Breast epithelium (tissue), 3 donors: ENCODE data around the gene RASL10B.

Experiments used
- POLR2A ChIP-seq: fragments of 450-650 bp; IDR thresholded peaks from one replicate; pipeline ENCODE4 v1.6.1; 2016; ENCODE audit warnings: antibody characterized with exemption, mild to moderate bottlenecking, moderate library complexity
- TF ChIP-seq, protein P1 (sequence below), 3 donors: fragments of 450-650 bp; IDR thresholded peaks; one replicate each; pipeline ENCODE4 v1.5.1; 2016 to 2017; ENCODE audit warnings: antibody characterized with exemption in 3 of 3, mild to moderate bottlenecking in 3 of 3, moderate library complexity in 3 of 3

DNA sequence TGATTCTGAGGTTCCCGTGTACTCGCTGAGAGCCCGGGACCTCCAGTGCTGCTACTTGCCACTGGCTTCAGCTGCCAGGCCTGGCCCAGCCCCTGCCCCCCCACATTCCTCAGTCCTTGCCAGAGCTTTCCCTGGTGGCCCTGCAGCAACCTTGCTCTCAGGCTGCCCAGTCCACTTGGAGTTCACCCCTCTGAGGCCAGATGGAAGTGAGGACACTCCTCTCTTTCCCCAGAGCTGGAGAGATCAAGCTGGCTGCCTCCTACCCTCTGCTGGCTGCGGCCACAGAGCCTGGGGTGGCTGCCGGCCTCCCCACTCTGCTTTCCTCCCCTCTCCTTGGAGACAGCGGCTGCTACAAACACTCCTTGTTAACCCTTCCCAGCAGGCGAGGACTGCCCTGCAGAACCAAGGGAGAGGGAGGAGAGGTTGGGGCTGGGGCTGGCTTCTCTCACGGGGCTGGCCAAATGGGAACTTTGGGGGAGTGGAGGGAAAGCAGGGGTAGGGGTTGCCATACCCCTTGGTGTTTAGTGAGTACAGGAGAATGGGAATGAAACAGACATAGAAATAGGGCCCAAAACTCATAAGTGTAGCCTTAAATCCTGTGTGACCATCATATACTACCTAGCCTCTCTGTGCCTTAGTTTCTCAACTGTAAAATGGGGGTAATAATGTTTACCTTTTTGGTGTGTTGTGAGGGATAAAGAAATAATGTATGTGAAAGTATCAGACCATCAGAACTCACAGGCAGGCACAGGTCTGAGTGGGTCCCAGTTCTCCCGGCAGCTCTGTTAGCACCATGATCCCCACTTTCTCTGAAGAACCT is 21.7 kb downstream of the RASL10B start, which contains the start of gene GAS2L2:
- no peak for TF ChIP-seq POLR2A
- TF ChIP-seq, protein P1, sequence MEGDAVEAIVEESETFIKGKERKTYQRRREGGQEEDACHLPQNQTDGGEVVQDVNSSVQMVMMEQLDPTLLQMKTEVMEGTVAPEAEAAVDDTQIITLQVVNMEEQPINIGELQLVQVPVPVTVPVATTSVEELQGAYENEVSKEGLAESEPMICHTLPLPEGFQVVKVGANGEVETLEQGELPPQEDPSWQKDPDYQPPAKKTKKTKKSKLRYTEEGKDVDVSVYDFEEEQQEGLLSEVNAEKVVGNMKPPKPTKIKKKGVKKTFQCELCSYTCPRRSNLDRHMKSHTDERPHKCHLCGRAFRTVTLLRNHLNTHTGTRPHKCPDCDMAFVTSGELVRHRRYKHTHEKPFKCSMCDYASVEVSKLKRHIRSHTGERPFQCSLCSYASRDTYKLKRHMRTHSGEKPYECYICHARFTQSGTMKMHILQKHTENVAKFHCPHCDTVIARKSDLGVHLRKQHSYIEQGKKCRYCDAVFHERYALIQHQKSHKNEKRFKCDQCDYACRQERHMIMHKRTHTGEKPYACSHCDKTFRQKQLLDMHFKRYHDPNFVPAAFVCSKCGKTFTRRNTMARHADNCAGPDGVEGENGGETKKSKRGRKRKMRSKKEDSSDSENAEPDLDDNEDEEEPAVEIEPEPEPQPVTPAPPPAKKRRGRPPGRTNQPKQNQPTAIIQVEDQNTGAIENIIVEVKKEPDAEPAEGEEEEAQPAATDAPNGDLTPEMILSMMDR (IDR thresholded peaks at IDR 0.05), result no peak
